GM12874 (cell line): ENCODE measurements around the gene FBXO3.

Experiments
- TF ChIP-seq, protein P1 (sequence below): IDR thresholded peaks from 2 replicates; pipeline ENCODE4 v1.5.1; 2011; ENCODE audit warnings: low read depth, mild to moderate bottlenecking, control low read depth, low read length, moderate library complexity; ENCODE audit not compliant: insufficient read depth

Gene FBXO3

GRCh38 chr11:33713151-33713855 lies 61.0 kb downstream of the FBXO3 start:
- TF ChIP-seq, protein P1, sequence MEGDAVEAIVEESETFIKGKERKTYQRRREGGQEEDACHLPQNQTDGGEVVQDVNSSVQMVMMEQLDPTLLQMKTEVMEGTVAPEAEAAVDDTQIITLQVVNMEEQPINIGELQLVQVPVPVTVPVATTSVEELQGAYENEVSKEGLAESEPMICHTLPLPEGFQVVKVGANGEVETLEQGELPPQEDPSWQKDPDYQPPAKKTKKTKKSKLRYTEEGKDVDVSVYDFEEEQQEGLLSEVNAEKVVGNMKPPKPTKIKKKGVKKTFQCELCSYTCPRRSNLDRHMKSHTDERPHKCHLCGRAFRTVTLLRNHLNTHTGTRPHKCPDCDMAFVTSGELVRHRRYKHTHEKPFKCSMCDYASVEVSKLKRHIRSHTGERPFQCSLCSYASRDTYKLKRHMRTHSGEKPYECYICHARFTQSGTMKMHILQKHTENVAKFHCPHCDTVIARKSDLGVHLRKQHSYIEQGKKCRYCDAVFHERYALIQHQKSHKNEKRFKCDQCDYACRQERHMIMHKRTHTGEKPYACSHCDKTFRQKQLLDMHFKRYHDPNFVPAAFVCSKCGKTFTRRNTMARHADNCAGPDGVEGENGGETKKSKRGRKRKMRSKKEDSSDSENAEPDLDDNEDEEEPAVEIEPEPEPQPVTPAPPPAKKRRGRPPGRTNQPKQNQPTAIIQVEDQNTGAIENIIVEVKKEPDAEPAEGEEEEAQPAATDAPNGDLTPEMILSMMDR = no peak

- TF ChIP-seq, protein P1 = no peak
These were observed 61.9 kb downstream of the FBXO3 start for GRCh38 chr11:33712436-33712835.

- TF ChIP-seq, protein P1 = no peak
These were observed 64.9 kb downstream of the FBXO3 start for GRCh38 chr11:33709466-33709865.

DNA sequence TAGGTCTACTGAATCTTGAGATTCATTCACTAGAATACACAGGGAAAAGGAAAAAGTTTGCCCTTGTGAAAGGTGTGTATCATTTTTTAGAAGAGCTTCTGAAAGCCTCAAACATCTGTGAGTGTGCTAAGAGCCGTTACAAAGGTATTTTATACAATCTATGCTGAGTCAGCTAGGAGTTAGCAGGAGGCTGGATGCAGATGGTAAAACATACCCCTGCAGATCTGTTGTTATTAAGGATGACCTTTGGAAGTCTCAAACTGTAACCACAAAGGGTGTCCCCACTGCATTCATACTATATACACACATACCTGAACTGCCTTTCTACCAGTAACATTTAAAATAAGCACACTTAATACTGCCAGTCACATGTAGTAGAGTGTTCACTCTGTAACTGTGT lies 65.3 kb downstream of the FBXO3 start:
- TF ChIP-seq, protein P1 = no peak

GRCh38 chr11:33706966-33707365 lies 67.4 kb downstream of the FBXO3 start:
- TF ChIP-seq, protein P1 = no peak

DNA sequence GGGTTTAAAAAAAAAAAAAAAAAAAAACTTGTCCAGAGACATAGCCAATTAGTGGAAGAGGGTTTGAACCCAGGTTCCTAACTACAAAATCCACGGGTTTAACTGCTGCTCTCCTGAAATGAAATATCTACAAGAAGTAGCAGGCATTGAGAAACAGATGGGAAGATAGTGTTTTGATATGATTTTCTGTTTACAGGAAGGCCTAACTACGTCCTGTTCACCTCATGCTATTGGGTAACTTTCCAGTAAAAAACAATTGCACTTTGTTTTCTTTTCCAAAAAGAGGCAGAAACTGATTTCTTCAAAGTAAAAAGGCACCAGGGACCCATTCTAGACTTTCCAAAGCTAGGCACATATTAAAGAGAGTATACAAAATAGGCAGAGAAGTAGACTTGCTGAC lies 67.8 kb downstream of the FBXO3 start:
- TF ChIP-seq, protein P1 = no peak

DNA sequence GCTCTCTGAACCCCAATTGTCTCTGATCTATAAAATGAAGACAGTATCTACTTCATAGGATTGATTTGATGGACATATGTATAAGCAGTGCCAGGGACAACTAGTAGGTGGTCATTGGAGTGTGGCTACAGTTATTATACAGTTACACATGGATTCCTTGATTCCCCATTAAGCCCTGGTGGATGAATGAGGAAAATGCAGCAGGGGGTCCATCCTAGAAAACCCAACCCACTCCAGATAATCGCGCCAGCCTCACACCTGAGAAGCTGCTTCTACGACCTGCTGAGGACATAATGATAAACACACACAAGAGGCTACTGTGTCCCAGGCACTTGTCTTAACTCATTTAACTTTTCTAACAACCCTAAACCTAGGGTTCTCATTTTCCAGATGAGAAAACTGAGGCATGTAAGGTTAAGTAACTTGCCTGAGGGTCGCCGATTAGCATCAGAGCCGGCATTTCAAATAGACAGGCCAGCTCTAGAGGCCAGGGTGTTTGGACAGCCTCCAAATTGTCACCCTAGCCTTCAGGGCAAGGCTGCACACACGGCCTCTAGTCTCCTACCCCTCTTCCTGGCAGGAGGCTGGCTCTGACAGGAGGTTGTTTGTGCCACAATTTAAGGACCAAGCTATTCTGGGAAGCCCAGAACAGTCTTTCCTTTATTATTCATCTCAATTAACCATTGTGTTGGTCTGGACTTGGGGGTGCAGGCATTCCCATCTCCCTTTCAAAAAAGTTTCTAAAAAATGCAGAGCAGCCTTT lies 69.9 kb downstream of the FBXO3 start:
- TF ChIP-seq, protein P1 = no peak
